Retinal pigment epithelial cell (primary cell): ENCODE measurements around the gene SPRYD3.

Experiments used
- DNase-seq: peaks from one replicate; pipeline ENCODE4 v3.0.0-alpha.2; 2010; ENCODE audit warnings: low read depth
- H3K4me3 ChIP-seq: 2 replicates; pipeline ENCODE4 v1.5.1; 2011; ENCODE audit warnings: mild to moderate bottlenecking, low read length, control low read depth, moderate library complexity
- CTCF ChIP-seq: conservative IDR thresholded peaks from 2 replicates; pipeline ENCODE4 v1.5.1; 2011; ENCODE audit warnings: low read depth, low read length, control low read depth, inconsistent platforms

Gene SPRYD3

GRCh38 chr12:53050426-53051057 is 28.6 kb downstream of the SPRYD3 start:
- H3K4me3 ChIP-seq, result peak overlapping the region; percentile 37
- TF ChIP-seq CTCF, result no peak
- DNase-seq, result no peak

GRCh38 chr12:53049571-53050318 is 29.4 kb downstream of the SPRYD3 start, which contains the start of gene TNS2:
Gene TNS2 (plus strand): TSS chr12:53050065. CDS start chr12:53050186, 121 bp downstream.
- no peak for DNase-seq
- no peak for TF ChIP-seq CTCF
- H3K4me3 ChIP-seq, result peak within 1 kb of the TSS; percentile 37

GRCh38 chr12:53048780-53049401 is 30.3 kb downstream of the SPRYD3 start:
- DNase-seq, result no peak
- peak overlapping the region; percentile 4 for H3K4me3 ChIP-seq
- TF ChIP-seq CTCF, result no peak

GRCh38 chr12:53048033-53048779 is 31.0 kb downstream of the SPRYD3 start:
- H3K4me3 ChIP-seq, result peak overlapping the region; percentile 31
- peak; percentile 28 for TF ChIP-seq CTCF
- no peak for DNase-seq

- TF ChIP-seq CTCF, result no peak
- DNase-seq, result no peak
- peak overlapping the region; percentile 73 for H3K4me3 ChIP-seq
Measured at GRCh38 chr12:53047221-53048032, 31.8 kb downstream of the SPRYD3 start.

- peak overlapping the region; percentile 73 for H3K4me3 ChIP-seq
- no peak for DNase-seq
- no peak for TF ChIP-seq CTCF
Measured at GRCh38 chr12:53046655-53047220, 32.5 kb downstream of the SPRYD3 start.
